Pancreas (tissue), 10 donors: Measurements from ENCODE around the gene SNCB. TPM values are rescaled to one million over a fixed set of nuclear protein-coding genes. Genes with fewer than 3 reads are reported as not detected.

Experiments used
- ATAC-seq, 4 donors: fragments of 200-7000 bp; cut with Tn5 transposase; one replicate each; pipeline versions ENCODE4 v1.8.0 to v1.9.1; 2020; ENCODE audit warnings: mild to moderate bottlenecking in 4 of 4, moderate library complexity in 4 of 4
- DNase-seq, 6 donors: peaks; one replicate each; pipeline ENCODE4 v3.0.0-alpha.2; 2020
- FAIRE-seq: peaks from 2 replicates; lab custom pipeline; 2012; peaks lifted over from hg19 to GRCh38; lab: Jason Lieb, UNC
- H3K27ac ChIP-seq, 4 donors: fragments of 200-600 bp; sonication (generic); 1 replicate in 3 of 4; 2 replicates in 1 of 4; pipeline versions ENCODE4 v1.5.0 to v1.8.0; 2020
- H3K27me3 ChIP-seq, 4 donors: fragments of 200-600 bp; one replicate each; pipeline ENCODE4 v1.8.0; 2021
- H3K36me3 ChIP-seq, 3 donors: fragments of 200-600 bp; sonication (generic) in 1 of 3; one replicate each; pipeline versions ENCODE4 v1.5.0 to v1.8.0; 2020 to 2021
- H3K4me1 ChIP-seq, 3 donors: fragments of 200-600 bp; one replicate each; pipeline ENCODE4 v1.8.0; 2021
- H3K4me3 ChIP-seq, 4 donors: fragments of 200-600 bp; sonication (generic) in 2 of 4; one replicate each; pipeline versions ENCODE4 v1.5.0 to v1.8.0; 2020 to 2021
- H3K9me3 ChIP-seq, 4 donors: fragments of 200-600 bp; one replicate each; pipeline ENCODE4 v1.8.0; 2021
- WGBS, 2 donors: extraction: QIAGEN DNeasy Blood & Tissue Kit; methylation state at CpG; one replicate each; pipeline ENCODE4 v1.1.7; 2013; 5-methylcytosine and 5-hydroxymethylcytosine counted together
- intact Hi-C, 3 donors: fragments of 100-400 bp; cut with DNase I; formaldehyde crosslinking; loops; one replicate each; pipeline versions ENCODE4 v1.11.1 to v1.14.2; 2022
- polyA plus RNA-seq, 2 donors: library from polyadenylated mRNA; stranded (reverse); fragments of 200-250 nt; gene quantifications; one replicate each; pipeline ENCODE4 v1.2.3, GENCODE V29; 2013
- total RNA-seq, 6 donors: library from RNA; stranded (reverse); fragmentation: NEBNext Ultra II Directional in 4 of 6; extraction: Animal tissue kit (Norgen Biotek cat#: 25700) in 4 of 6; gene quantifications; one replicate each; pipeline versions ENCODE4 v1.2.1 to v1.2.4, GENCODE V29; 2021 to 2023
- TF ChIP-seq, protein P1 (sequence below), 4 donors: fragments of 200-600 bp; sonication (generic) in 3 of 4; IDR thresholded peaks; one replicate each; pipeline versions ENCODE4 v1.5.0 to v1.8.0; 2021; ENCODE audit warnings: antibody characterized with exemption in 4 of 4
- donor health status: healthy with polysubstance abuse.
- donor health status: DM: no; HTN: no; CAD: no; lungs with moderate emphysema.
- donor health status: DM: no; HTN: no; CAD: no.
- donor health status: control.
- donor health status: control.
- donor health status: Bipolar disorder and iron deficiency.
- donor health status: DM: yes; HTN: yes; CAD: no.
- donor health status: DM: no; HTN: no; CAD: no.
- donor health status: DM: no; HTN: no; CAD: no.
- donor health status: DM: yes; HTN: yes; CAD: no.

Gene SNCB
- total and polyA plus RNA-seq, 8 donors: 0.14 to 6.6 (median 0.40) TPM; not detected in 1

GRCh38 chr5:176579323-176579722 lies 51.0 kb downstream of the SNCB start:
- Histone ChIP-seq H3K36me3 (no peaks in the 10 kb centered on the region), H3K27me3 (no peaks in the 10 kb centered on the region), H3K4me3 (no peak overlapping the region), H3K9me3 (no peaks in the 10 kb centered on the region), H3K4me1 (no peaks in the 10 kb centered on the region), H3K27ac (no peak overlapping the region)
- no peak for DNase-seq
- ATAC-seq: no peak
- 61 to 70% methylated on average over 4 of the region's 4 CpGs for WGBS, 2 donors
- no peak for FAIRE-seq
- intact Hi-C loops: loop anchor here in 1 of 3 donors (10.0 kb wide), 1 partner anchor 165 kb away; the partner anchor contains the start of gene CLTB
- TF ChIP-seq, protein P1, sequence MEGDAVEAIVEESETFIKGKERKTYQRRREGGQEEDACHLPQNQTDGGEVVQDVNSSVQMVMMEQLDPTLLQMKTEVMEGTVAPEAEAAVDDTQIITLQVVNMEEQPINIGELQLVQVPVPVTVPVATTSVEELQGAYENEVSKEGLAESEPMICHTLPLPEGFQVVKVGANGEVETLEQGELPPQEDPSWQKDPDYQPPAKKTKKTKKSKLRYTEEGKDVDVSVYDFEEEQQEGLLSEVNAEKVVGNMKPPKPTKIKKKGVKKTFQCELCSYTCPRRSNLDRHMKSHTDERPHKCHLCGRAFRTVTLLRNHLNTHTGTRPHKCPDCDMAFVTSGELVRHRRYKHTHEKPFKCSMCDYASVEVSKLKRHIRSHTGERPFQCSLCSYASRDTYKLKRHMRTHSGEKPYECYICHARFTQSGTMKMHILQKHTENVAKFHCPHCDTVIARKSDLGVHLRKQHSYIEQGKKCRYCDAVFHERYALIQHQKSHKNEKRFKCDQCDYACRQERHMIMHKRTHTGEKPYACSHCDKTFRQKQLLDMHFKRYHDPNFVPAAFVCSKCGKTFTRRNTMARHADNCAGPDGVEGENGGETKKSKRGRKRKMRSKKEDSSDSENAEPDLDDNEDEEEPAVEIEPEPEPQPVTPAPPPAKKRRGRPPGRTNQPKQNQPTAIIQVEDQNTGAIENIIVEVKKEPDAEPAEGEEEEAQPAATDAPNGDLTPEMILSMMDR (IDR thresholded peaks at IDR 0.05): no peak

- H3K27me3 ChIP-seq: no peaks in the 10 kb centered on the region
- H3K27ac ChIP-seq: no peak overlapping the region
- no peak for FAIRE-seq
- 9 to 10% methylated on average over 15 of the region's 15 CpGs for WGBS, 2 donors
- H3K36me3 ChIP-seq: no peaks in the 10 kb centered on the region
- TF ChIP-seq, protein P1 (IDR thresholded peaks at IDR 0.05): peak; percentile 32 to 59 (median 54)
- ATAC-seq: peak; percentile 84 to 96 (median 93)
- H3K9me3 ChIP-seq: no peaks in the 10 kb centered on the region
- H3K4me3 ChIP-seq: no peak overlapping the region
- intact Hi-C loops: loop anchor here in 1 of 3 donors (10.0 kb wide), 1 partner anchor 164 kb away; the partner anchor contains the start of gene CLTB
- H3K4me1 ChIP-seq: no peaks in the 10 kb centered on the region
- DNase-seq: peak; percentile 63 to 89 (median 77)
Measured at GRCh38 chr5:176578391-176578808, 51.9 kb downstream of the SNCB start.

GRCh38 chr5:176577312-176578176 lies 52.8 kb downstream of the SNCB start:
- intact Hi-C loops: loop anchor here in 1 of 3 donors (10.0 kb wide), 1 partner anchor 163 kb away; the partner anchor contains the start of gene CLTB
- H3K4me1 ChIP-seq: no peaks in the 10 kb centered on the region
- no peaks in the 10 kb centered on the region for H3K9me3 ChIP-seq
- TF ChIP-seq, protein P1 (IDR thresholded peaks at IDR 0.05): no peak
- H3K27ac ChIP-seq: no peak overlapping the region
- no peak overlapping the region for H3K4me3 ChIP-seq
- no peak for FAIRE-seq
- H3K27me3 ChIP-seq: no peaks in the 10 kb centered on the region
- DNase-seq: peak in 1 of 6 donors; percentile 67
- no peaks in the 10 kb centered on the region for H3K36me3 ChIP-seq
- WGBS, 2 donors: 85 to 90% methylated on average over 35 to 36 of the region's 36 CpGs
- ATAC-seq: peak in 1 of 4 donors; percentile 11

- 74 to 83% methylated on average over 37 of the region's 37 CpGs for WGBS, 2 donors
- intact Hi-C loops: loop anchor here in 1 of 3 donors (10.0 kb wide), 1 partner anchor 161 kb away; the partner anchor contains the start of gene CLTB
- Histone ChIP-seq H3K36me3 (no peaks in the 10 kb centered on the region), H3K27ac (no peak overlapping the region), H3K27me3 (no peaks in the 10 kb centered on the region), H3K4me3 (no peak overlapping the region), H3K4me1 (no peaks in the 10 kb centered on the region), H3K9me3 (no peaks in the 10 kb centered on the region)
- DNase-seq (peak in 1 of 6 donors; percentile 70), FAIRE-seq (no peak), ATAC-seq (no peak)
- TF ChIP-seq, protein P1 (IDR thresholded peaks at IDR 0.05): no peak
Measured at GRCh38 chr5:176575488-176576422, 54.6 kb downstream of the SNCB start.
